Endothelial cell of umbilical vein (primary cell): ENCODE data around the gene GSKIP. TPM values are rescaled to one million over a fixed set of nuclear protein-coding genes. Genes with fewer than 3 reads are reported as not detected.

Experiments
- BruUV-seq: library from RNA; stranded (reverse); fragments of 400-500 nt; replicated peaks from 2 replicates; lab custom pipeline; 2021; lab: Mats Ljungman, UMichigan
- CTCF ChIA-PET: fragments of 300-600, 350-600 bp; sonication (Branson Sonifier 250); formaldehyde crosslinking; loops from one replicate; lab custom pipeline; 2021; ENCODE audit warnings: antibody characterized with exemption, inconsistent platforms; lab: Charles Lee
- POLR2A ChIA-PET: fragments of 300-600, 350-600 bp; sonication (Branson Sonifier 250); formaldehyde crosslinking; loops from one replicate; lab custom pipeline; 2021; ENCODE audit warnings: antibody characterized with exemption, inconsistent platforms; lab: Charles Lee
- DNase-seq: peaks from one replicate; pipeline ENCODE4 v3.0.0-alpha.2; 2011; ENCODE audit warnings: low read depth, low spot score
- FAIRE-seq: peaks from 2 replicates; lab custom pipeline; 2011; peaks lifted over from hg19 to GRCh38; lab: Jason Lieb, UNC
- H2AFZ ChIP-seq: 2 replicates; pipeline ENCODE4 v1.6.0; 2012; ENCODE audit warnings: low read depth, low read length, control low read depth, inconsistent platforms
- H3K27ac ChIP-seq: 2 replicates; pipeline ENCODE4 v1.5.1; 2011; ENCODE audit warnings: low read depth, mild to moderate bottlenecking, control low read depth, low read length, moderate library complexity; ENCODE audit not compliant: insufficient read depth
- H3K27me3 ChIP-seq, 2 experiments: 2 replicates each; pipeline versions ENCODE4 v1.6.0 to v1.6.1; 2011; ENCODE audit warnings: low read length in 2 of 2, mixed read lengths in 1 of 2; ENCODE audit not compliant: control insufficient read depth in 2 of 2, insufficient read depth in 2 of 2
- H3K36me3 ChIP-seq, 2 experiments: 2 replicates in 1 of 2; 3 replicates in 1 of 2; pipeline ENCODE4 v1.5.1; 2011; ENCODE audit warnings: low read length in 2 of 2, mild to moderate bottlenecking in 1 of 2, moderate library complexity in 1 of 2; ENCODE audit not compliant: control insufficient read depth in 2 of 2, insufficient read depth in 2 of 2; ENCODE audit errors: extremely low read depth in 1 of 2
- H3K4me1 ChIP-seq: 3 replicates; pipeline ENCODE4 v1.5.1; 2011; ENCODE audit warnings: mild to moderate bottlenecking, low read length; ENCODE audit not compliant: control insufficient read depth, insufficient read depth; ENCODE audit errors: extremely low read depth
- H3K4me2 ChIP-seq: 2 replicates; pipeline ENCODE4 v1.6.1; 2011; ENCODE audit warnings: low read length, control low read depth, mixed read lengths; ENCODE audit not compliant: insufficient read depth
- H3K4me3 ChIP-seq, 3 experiments: fragments of 200-600 bp in 1 of 3; sonication (generic), shearing (Covaris generic) in 1 of 3; replicated peaks in 1 of 3; 2 replicates each; pipeline ENCODE4 v1.5.1; 2011 to 2016; ENCODE audit warnings: control low read depth in 3 of 3, low read length in 3 of 3, mild to moderate bottlenecking in 2 of 3, inconsistent platforms in 1 of 3, low read depth in 1 of 3, moderate library complexity in 1 of 3; ENCODE audit not compliant: insufficient read depth in 1 of 3
- H3K79me2 ChIP-seq: 2 replicates; pipeline ENCODE4 v1.6.0; 2012; ENCODE audit warnings: low read length, inconsistent platforms; ENCODE audit not compliant: control insufficient read depth, insufficient read depth
- H3K9ac ChIP-seq: replicated peaks from 2 replicates; pipeline ENCODE3; 2011; ENCODE audit warnings: low read length, control low read depth; ENCODE audit not compliant: insufficient read depth; ENCODE audit errors: extremely low read depth
- H3K9me1 ChIP-seq: replicated peaks from 3 replicates; pipeline ENCODE4 v1.6.0; 2011; ENCODE audit warnings: mild to moderate bottlenecking, low read length; ENCODE audit not compliant: control insufficient read depth, insufficient read depth; ENCODE audit errors: extremely low read depth
- H3K9me3 ChIP-seq: replicated peaks from 2 replicates; pipeline ENCODE4 v1.5.1; 2012; ENCODE audit warnings: low read length, inconsistent platforms; ENCODE audit not compliant: control insufficient read depth, insufficient read depth
- H4K20me1 ChIP-seq: replicated peaks from 2 replicates; pipeline ENCODE3; 2011; ENCODE audit warnings: mild to moderate bottlenecking, low read length; ENCODE audit not compliant: control insufficient read depth, insufficient read depth; ENCODE audit errors: extremely low read depth
- EZH2 ChIP-seq: IDR thresholded peaks from 2 replicates; pipeline ENCODE4 v1.6.1; 2012; ENCODE audit warnings: borderline replicate concordance, low read depth, mild to moderate bottlenecking, moderate library complexity, low read length, inconsistent platforms; ENCODE audit not compliant: severe bottlenecking
- FOS ChIP-seq: IDR thresholded peaks from 2 replicates; pipeline ENCODE4 v1.6.1; 2011; ENCODE audit warnings: mild to moderate bottlenecking, low read length, moderate library complexity, borderline replicate concordance; ENCODE audit not compliant: insufficient read depth
- GATA2 ChIP-seq: IDR thresholded peaks from 2 replicates; pipeline ENCODE4 v1.7.0; 2011; ENCODE audit warnings: low read depth, mild to moderate bottlenecking, moderate library complexity, mixed read lengths, low read length; ENCODE audit not compliant: insufficient read length, insufficient read depth
- JUN ChIP-seq: IDR thresholded peaks from 2 replicates; pipeline ENCODE4 v1.6.1; 2011; ENCODE audit warnings: borderline replicate concordance, low read depth; ENCODE audit not compliant: insufficient read length, insufficient read depth
- MYC ChIP-seq: IDR thresholded peaks from one replicate; pipeline ENCODE4 v1.6.1; 2011; ENCODE audit warnings: mild to moderate bottlenecking, low read depth, low read length
- POLR2A ChIP-seq: IDR thresholded peaks from 2 replicates; pipeline ENCODE4 v1.6.1; 2012; ENCODE audit warnings: low read depth, mild to moderate bottlenecking, control low read depth, low read length
- POLR2AphosphoS5 ChIP-seq: IDR thresholded peaks from 2 replicates; pipeline ENCODE4 v1.6.1; 2012; ENCODE audit warnings: low read depth, mild to moderate bottlenecking, control low read depth, low read length, moderate library complexity; ENCODE audit not compliant: insufficient read depth
- dilution Hi-C: fragments of 300-500 bp; cut with MboI; formaldehyde crosslinking; loops from one replicate; pipeline ENCODE4 v1.15.0; 2019; ENCODE audit warnings: low sequenced_read_pairs; ENCODE audit not compliant: extremely low pct_ligation_motif_present
- intact Hi-C: fragments of 100-400 bp; cut with micrococcal nuclease; formaldehyde crosslinking; loops from one replicate; pipeline ENCODE4 v1.10.0; 2022
- polyA plus RNA-seq, 4 experiments: library from polyadenylated mRNA; depleted of rRNA in 3 of 4; stranded (reverse) in 3 of 4; unstranded in 1 of 4; fragments of >200 nt; gene quantifications; 2 replicates each; pipeline versions ENCODE4 v1.2.1 to v1.2.3, GENCODE V29; 2011 to 2012; ENCODE audit warnings: missing spikeins in 1 of 4
- total RNA-seq: library from RNA; stranded (reverse); gene quantifications from 2 replicates; pipeline ENCODE4 v1.2.3, GENCODE V29; 2021
- TF ChIP-seq, protein P1 (sequence below): IDR thresholded peaks from 2 replicates; pipeline ENCODE4 v1.6.1; 2011; ENCODE audit not compliant: insufficient read depth, insufficient read length
- TF ChIP-seq, protein P2 (sequence below), 2 donors: IDR thresholded peaks; 1 replicate in 1 of 2; 2 replicates in 1 of 2; pipeline ENCODE4 v1.5.1; 2011; ENCODE audit warnings: low read length in 2 of 2, mild to moderate bottlenecking in 2 of 2, moderate library complexity in 2 of 2, control low read depth in 1 of 2, inconsistent platforms in 1 of 2, low read depth in 1 of 2; ENCODE audit not compliant: insufficient read depth in 1 of 2; ENCODE audit errors: extremely low read depth in 1 of 2

Gene GSKIP
- total and polyA plus RNA-seq, 2 donors (not counting 3 experiments of a cell fraction or from before 2014, with no cell fraction given): 9.2 to 15.9 TPM

DNA sequence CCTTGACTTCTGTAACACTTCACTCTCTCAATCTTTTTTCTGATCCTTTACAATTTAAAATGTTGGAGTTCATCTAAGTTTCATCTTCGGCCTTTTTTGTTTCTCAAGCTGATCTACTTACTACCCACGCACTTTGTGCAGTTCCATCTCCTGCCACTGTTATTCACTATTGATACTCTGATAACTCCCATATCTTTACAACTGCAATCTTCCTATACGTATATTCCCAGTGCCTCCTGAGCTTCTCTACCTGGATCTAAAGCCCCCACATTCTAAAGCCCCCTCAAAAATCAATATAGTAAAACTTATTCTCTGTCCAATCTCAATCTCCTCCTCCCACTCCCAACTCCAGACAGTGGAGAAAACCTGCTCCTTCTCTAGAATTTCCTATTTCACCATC lies 6.1 kb upstream of the GSKIP start:
- Histone ChIP-seq H3K79me2 (peaks cover 45% of the 10 kb centered on the region), H4K20me1 (no peaks in the 10 kb centered on the region), H3K9me1 (no peaks in the 10 kb centered on the region), H3K4me2 (no peak overlapping the region), H3K27ac (no peak overlapping the region), H3K27me3 (no peaks in the 10 kb centered on the region), H3K4me3 (no peak overlapping the region), H3K9me3 (no peaks in the 10 kb centered on the region), H3K36me3 (no peaks in the 10 kb centered on the region), H3K4me1 (peaks cover 11% of the 10 kb centered on the region), H3K9ac (no peak overlapping the region), H2AFZ (no peak overlapping the region)
- dilution Hi-C loops (no loop called here), intact Hi-C loops (no loop called here)
- FAIRE-seq (no peak), DNase-seq (no peak)
- ChIA-PET POLR2A (no interaction called here), CTCF (no interaction called here)
- TF ChIP-seq GATA2 (no peak), MYC (no peak), EZH2 (no peak), POLR2A (no peak), POLR2AphosphoS5 (no peak), JUN (no peak), FOS (no peak)
- TF ChIP-seq, protein P1, sequence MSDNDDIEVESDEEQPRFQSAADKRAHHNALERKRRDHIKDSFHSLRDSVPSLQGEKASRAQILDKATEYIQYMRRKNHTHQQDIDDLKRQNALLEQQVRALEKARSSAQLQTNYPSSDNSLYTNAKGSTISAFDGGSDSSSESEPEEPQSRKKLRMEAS: no peak
- TF ChIP-seq, protein P2, sequence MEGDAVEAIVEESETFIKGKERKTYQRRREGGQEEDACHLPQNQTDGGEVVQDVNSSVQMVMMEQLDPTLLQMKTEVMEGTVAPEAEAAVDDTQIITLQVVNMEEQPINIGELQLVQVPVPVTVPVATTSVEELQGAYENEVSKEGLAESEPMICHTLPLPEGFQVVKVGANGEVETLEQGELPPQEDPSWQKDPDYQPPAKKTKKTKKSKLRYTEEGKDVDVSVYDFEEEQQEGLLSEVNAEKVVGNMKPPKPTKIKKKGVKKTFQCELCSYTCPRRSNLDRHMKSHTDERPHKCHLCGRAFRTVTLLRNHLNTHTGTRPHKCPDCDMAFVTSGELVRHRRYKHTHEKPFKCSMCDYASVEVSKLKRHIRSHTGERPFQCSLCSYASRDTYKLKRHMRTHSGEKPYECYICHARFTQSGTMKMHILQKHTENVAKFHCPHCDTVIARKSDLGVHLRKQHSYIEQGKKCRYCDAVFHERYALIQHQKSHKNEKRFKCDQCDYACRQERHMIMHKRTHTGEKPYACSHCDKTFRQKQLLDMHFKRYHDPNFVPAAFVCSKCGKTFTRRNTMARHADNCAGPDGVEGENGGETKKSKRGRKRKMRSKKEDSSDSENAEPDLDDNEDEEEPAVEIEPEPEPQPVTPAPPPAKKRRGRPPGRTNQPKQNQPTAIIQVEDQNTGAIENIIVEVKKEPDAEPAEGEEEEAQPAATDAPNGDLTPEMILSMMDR (IDR thresholded peaks at IDR 0.05; ENCODE audit: extremely low read depth in 1 of 2, insufficient read depth in 1 of 2, low read depth in 1 of 2, low read length in 2 of 2): no peak
- no TSS peak for BruUV-seq
